ENCODE data around the gene PCDHA5.

Gene PCDHA5

DNA sequence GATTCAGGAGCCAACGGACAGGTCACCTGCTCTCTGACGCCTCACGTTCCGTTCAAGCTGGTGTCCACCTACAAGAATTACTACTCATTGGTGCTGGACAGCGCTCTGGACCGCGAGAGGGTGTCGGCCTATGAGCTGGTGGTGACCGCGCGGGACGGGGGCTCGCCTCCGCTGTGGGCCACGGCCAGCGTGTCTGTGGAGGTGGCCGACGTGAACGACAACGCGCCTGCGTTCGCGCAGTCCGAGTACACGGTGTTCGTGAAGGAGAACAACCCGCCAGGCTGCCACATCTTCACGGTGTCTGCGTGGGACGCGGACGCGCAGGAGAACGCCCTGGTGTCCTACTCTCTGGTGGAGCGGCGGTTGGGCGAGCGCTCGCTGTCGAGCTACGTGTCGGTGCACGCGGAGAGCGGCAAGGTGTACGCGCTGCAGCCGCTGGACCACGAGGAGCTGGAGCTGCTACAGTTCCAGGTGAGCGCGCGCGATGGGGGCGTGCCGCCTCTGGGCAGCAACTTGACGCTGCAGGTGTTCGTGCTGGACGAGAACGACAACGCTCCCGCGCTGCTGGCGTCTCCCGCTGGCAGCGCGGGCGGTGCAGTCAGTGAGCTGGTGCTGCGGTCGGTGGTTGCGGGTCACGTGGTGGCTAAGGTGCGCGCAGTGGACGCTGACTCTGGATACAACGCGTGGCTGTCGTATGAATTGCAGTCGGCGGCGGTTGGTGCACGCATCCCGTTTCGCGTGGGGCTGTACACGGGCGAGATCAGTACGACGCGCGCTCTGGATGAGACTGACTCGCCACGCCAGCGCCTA is 36.0 kb downstream of the PCDHA5 start:
- DNase-seq (ENCODE audit: low spot score): no peak
- TF ChIP-seq CTCF (IDR thresholded peaks at IDR 0.05; ENCODE audit: extremely low read depth, missing control alignments): no peak

DNA sequence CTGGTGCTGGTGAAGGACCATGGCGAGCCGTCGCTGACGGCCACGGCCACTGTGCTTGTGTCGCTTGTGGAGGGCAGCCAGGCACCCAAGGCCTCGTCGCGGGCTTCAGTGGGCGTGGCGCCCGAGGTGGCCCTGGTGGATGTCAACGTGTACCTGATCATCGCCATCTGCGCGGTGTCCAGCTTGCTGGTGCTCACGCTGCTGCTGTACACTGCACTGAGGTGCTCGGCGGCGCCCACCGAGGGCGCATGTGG is 36.5 kb downstream of the PCDHA5 start:
- DNase-seq (ENCODE audit: low spot score): no peak
- TF ChIP-seq CTCF (IDR thresholded peaks at IDR 0.05; ENCODE audit: extremely low read depth, missing control alignments): no peak

- no peak for DNase-seq (ENCODE audit: low spot score)
Measured at GRCh38 chr5:140862441-140863295, 41.3 kb downstream of the PCDHA5 start.

DNA sequence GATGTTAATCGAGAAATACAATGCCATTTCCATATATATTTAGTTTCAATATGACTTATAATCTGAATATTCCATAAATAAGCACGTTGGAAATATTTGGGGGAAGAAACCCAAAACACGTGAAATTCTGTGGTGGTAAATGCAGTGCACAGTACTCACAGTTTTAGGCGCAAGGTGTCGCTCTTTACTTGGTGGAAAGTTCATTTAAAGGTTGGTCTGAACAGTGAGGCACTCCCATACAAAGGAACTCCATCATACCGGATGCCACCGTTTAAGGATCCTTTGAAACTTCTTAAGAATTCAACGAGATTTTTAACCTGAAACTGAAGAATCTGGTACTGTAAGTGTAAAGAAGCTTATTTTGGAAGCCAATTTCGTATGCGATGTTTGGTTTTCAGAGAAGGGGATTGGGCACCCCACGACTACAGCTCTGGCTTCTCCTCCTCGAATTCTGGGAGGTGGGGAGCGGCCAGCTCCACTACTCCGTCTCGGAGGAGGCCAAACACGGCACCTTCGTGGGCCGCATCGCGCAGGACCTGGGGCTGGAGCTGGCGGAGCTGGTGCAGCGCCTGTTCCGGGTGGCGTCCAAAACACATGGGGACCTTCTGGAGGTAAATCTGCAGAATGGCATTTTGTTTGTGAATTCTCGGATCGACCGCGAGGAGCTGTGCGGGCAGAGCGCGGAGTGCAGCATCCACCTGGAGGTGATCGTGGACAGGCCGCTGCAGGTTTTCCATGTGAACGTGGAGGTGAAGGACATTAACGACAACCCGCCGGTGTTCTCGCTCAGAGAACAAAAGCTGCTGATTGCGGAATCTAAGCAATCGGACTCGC is 47.5 kb downstream of the PCDHA5 start, which contains the start of gene PCDHA11:
Gene PCDHA11, plus strand, starts transcription at position 237 of the 834 bp plus-strand sequence. Its CDS starts 147 bp downstream, at position 384.
- no peak for DNase-seq (ENCODE audit: low spot score)

More at GRCh38 chr5:140862441-140863295, 41.3 kb downstream of the PCDHA5 start:
- no peak for TF ChIP-seq CTCF (IDR thresholded peaks at IDR 0.05; ENCODE audit: extremely low read depth, missing control alignments)

GRCh38 chr5:140869555-140869886 is 48.1 kb downstream of the PCDHA5 start:
- no peak for TF ChIP-seq CTCF (IDR thresholded peaks at IDR 0.05; ENCODE audit: extremely low read depth, missing control alignments)
- no peak for DNase-seq (ENCODE audit: low spot score)

More for the DNA sequence above, 47.5 kb downstream of the PCDHA5 start, which contains the start of gene PCDHA11:
- no peak for TF ChIP-seq CTCF (IDR thresholded peaks at IDR 0.05; ENCODE audit: extremely low read depth, missing control alignments)

- no peak for DNase-seq (ENCODE audit: low spot score)
- TF ChIP-seq CTCF (IDR thresholded peaks at IDR 0.05; ENCODE audit: extremely low read depth, missing control alignments): no peak
Measured at GRCh38 chr5:140870221-140871201, 49.1 kb downstream of the PCDHA5 start.

Measured in GM20000 (cell line).